Measurements from ENCODE around the gene CLEC4E.

DNA sequence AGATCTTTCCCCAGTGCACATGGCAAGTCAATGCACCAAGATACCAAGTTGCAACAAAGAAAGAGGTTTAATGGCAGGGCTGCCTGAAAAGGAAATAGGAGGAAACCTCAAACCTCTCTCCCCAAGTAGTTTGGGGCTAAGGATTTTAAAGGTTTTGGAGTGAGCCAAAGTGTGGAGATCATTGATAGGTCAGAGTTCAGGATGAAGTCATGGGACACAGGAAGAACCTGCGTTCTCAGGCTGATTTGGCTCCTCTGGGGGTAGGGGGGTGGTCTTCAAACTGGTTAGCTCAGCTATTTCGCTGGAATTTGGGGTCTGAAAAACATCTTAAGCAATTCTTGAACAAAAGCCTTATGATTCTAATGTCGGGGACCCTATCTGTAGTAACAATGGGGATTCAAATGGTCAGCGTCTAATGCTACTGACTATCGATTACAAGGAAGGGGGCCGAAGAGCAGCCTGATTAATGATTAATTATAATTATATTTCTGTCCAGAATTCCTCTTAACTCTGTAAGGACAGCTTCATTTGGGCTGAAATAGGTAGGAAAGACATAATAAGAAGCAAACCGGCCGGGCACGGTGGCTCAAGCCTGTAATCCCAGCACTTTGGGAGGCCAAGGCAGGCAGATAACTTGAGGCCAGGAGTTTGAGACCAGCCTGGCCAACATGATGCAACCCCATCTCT is 40.5 kb upstream of the CLEC4E start:
- TF ChIP-seq, protein P1, sequence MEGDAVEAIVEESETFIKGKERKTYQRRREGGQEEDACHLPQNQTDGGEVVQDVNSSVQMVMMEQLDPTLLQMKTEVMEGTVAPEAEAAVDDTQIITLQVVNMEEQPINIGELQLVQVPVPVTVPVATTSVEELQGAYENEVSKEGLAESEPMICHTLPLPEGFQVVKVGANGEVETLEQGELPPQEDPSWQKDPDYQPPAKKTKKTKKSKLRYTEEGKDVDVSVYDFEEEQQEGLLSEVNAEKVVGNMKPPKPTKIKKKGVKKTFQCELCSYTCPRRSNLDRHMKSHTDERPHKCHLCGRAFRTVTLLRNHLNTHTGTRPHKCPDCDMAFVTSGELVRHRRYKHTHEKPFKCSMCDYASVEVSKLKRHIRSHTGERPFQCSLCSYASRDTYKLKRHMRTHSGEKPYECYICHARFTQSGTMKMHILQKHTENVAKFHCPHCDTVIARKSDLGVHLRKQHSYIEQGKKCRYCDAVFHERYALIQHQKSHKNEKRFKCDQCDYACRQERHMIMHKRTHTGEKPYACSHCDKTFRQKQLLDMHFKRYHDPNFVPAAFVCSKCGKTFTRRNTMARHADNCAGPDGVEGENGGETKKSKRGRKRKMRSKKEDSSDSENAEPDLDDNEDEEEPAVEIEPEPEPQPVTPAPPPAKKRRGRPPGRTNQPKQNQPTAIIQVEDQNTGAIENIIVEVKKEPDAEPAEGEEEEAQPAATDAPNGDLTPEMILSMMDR (IDR thresholded peaks at IDR 0.05; ENCODE audit: poor library complexity, severe bottlenecking) = no peak
- TF ChIP-seq, protein P2, sequence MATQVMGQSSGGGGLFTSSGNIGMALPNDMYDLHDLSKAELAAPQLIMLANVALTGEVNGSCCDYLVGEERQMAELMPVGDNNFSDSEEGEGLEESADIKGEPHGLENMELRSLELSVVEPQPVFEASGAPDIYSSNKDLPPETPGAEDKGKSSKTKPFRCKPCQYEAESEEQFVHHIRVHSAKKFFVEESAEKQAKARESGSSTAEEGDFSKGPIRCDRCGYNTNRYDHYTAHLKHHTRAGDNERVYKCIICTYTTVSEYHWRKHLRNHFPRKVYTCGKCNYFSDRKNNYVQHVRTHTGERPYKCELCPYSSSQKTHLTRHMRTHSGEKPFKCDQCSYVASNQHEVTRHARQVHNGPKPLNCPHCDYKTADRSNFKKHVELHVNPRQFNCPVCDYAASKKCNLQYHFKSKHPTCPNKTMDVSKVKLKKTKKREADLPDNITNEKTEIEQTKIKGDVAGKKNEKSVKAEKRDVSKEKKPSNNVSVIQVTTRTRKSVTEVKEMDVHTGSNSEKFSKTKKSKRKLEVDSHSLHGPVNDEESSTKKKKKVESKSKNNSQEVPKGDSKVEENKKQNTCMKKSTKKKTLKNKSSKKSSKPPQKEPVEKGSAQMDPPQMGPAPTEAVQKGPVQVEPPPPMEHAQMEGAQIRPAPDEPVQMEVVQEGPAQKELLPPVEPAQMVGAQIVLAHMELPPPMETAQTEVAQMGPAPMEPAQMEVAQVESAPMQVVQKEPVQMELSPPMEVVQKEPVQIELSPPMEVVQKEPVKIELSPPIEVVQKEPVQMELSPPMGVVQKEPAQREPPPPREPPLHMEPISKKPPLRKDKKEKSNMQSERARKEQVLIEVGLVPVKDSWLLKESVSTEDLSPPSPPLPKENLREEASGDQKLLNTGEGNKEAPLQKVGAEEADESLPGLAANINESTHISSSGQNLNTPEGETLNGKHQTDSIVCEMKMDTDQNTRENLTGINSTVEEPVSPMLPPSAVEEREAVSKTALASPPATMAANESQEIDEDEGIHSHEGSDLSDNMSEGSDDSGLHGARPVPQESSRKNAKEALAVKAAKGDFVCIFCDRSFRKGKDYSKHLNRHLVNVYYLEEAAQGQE (IDR thresholded peaks at IDR 0.05; ENCODE audit: borderline replicate concordance) = no peak
- no peak for TF ChIP-seq TAF1 (IDR thresholded peaks at IDR 0.05; ENCODE audit: low read depth)
- no peak for TF ChIP-seq RAD21 (conservative IDR thresholded peaks at IDR 0.05)
- no peak for TF ChIP-seq POLR2AphosphoS5 (IDR thresholded peaks at IDR 0.05)
- TF ChIP-seq MXI1 (conservative IDR thresholded peaks at IDR 0.05; ENCODE audit: poor library complexity, severe bottlenecking) = no peak
- TF ChIP-seq EZH2 (IDR thresholded peaks at IDR 0.05; ENCODE audit: borderline replicate concordance, insufficient read depth, low read length, poor library complexity, severe bottlenecking) = no peak
- TF ChIP-seq EP300 (conservative IDR thresholded peaks at IDR 0.05; ENCODE audit: poor library complexity, severe bottlenecking) = no peak
